Panc1 (cell line): ENCODE results near the gene FAM163A. TPM values are rescaled to one million over a fixed set of nuclear protein-coding genes. Genes with fewer than 3 reads are reported as not detected.

Source experiments
- ATAC-seq: fragments of 200-7000 bp; cut with Tn5 transposase; 2 replicates; pipeline ENCODE4 v1.9.1; 2020; ENCODE audit warnings: mild to moderate bottlenecking, moderate library complexity
- BruUV-seq: library from RNA; stranded (reverse); fragments of 400-500 nt; replicated peaks from 2 replicates; lab custom pipeline; 2021; lab: Mats Ljungman, UMichigan
- CTCF ChIA-PET: fragments of 300-600 bp; sonication (Branson Sonifier 250); formaldehyde crosslinking; loops from one replicate; lab custom pipeline; 2022; ENCODE audit warnings: antibody characterized with exemption; lab: Charles Lee
- POLR2A ChIA-PET: fragments of 300-600 bp; sonication (Branson Sonifier 250); formaldehyde crosslinking; loops from one replicate; lab custom pipeline; 2022; ENCODE audit warnings: antibody characterized with exemption; lab: Charles Lee
- DNase-seq: peaks from one replicate; pipeline ENCODE4 v3.0.0-alpha.2; 2010; ENCODE audit warnings: low read depth, low spot score
- H3K27ac ChIP-seq: 2 replicates; pipeline ENCODE4 v1.5.1; 2011; ENCODE audit warnings: mild to moderate bottlenecking, low read length, inconsistent platforms
- H3K27me3 ChIP-seq: fragments of 200-500 bp; sonication (Bioruptor generic); 2 replicates; pipeline ENCODE4 v1.6.0; 2014; ENCODE audit warnings: low read length, inconsistent platforms; ENCODE audit not compliant: control insufficient read depth, insufficient read depth
- H3K36me3 ChIP-seq: fragments of 200-500 bp; sonication (Bioruptor generic); 2 replicates; pipeline ENCODE4 v1.5.1; 2014; ENCODE audit warnings: inconsistent platforms, mild to moderate bottlenecking, low read length, moderate library complexity; ENCODE audit not compliant: control insufficient read depth, insufficient read depth
- H3K4me1 ChIP-seq: 2 replicates; pipeline ENCODE4 v1.5.1; 2011; ENCODE audit warnings: inconsistent platforms, mild to moderate bottlenecking, low read length, moderate library complexity; ENCODE audit not compliant: control insufficient read depth, insufficient read depth
- H3K4me3 ChIP-seq, 2 experiments: 2 replicates each; pipeline ENCODE4 v1.5.1; 2011 to 2012; ENCODE audit warnings: low read depth in 2 of 2, low read length in 2 of 2, mild to moderate bottlenecking in 2 of 2, inconsistent platforms in 1 of 2, moderate library complexity in 1 of 2
- H3K9me3 ChIP-seq: fragments of 200-500 bp; sonication (Bioruptor generic); 2 replicates; pipeline ENCODE4 v1.5.1; 2014; ENCODE audit warnings: low read depth, mild to moderate bottlenecking, inconsistent platforms, low read length, moderate library complexity; ENCODE audit not compliant: control insufficient read depth, insufficient read depth
- CTCF ChIP-seq: fragments of 450-650 bp; IDR thresholded peaks from 2 replicates; pipeline ENCODE4 v1.5.1; 2017; ENCODE audit warnings: mild to moderate bottlenecking
- POLR2AphosphoS5 ChIP-seq: IDR thresholded peaks from 2 replicates; pipeline ENCODE4 v1.6.1; 2012; ENCODE audit warnings: mild to moderate bottlenecking, low read depth, low read length, moderate library complexity
- REST ChIP-seq, 2 experiments: IDR thresholded peaks; 2 replicates each; pipeline ENCODE4 v1.6.1; 2011 to 2012; ENCODE audit warnings: low read depth in 2 of 2, control low read depth in 1 of 2, low read length in 1 of 2, mild to moderate bottlenecking in 1 of 2, moderate library complexity in 1 of 2; ENCODE audit not compliant: insufficient read depth in 1 of 2
- SIN3A ChIP-seq: IDR thresholded peaks from 2 replicates; pipeline ENCODE4 v1.6.1; 2012; ENCODE audit warnings: low read depth, mild to moderate bottlenecking, low read length, moderate library complexity, borderline replicate concordance; ENCODE audit not compliant: insufficient read depth
- TCF7L2 ChIP-seq: IDR thresholded peaks from 2 replicates; pipeline ENCODE4 v1.6.1; 2011; ENCODE audit warnings: mild to moderate bottlenecking, low read depth, low read length, inconsistent platforms
- in situ Hi-C: cut with HindIII; loops from 2 replicates; pipeline ENCODE4 v1.10.0; 2016; ENCODE audit warnings: low sequenced_read_pairs, low pct_unique_long_range_greater_than_20kb
- intact Hi-C: fragments of 100-400 bp; cut with micrococcal nuclease; formaldehyde crosslinking; loops from one replicate; pipeline ENCODE4 v1.10.0; 2022; ENCODE audit not compliant: unreplicated experiment
- total RNA-seq: library from RNA; stranded (reverse); gene quantifications from one replicate; pipeline ENCODE4 v1.2.1, GENCODE V29; 2021; ENCODE audit not compliant: unreplicated experiment

FAM163A gene
- total RNA-seq, 1 experiment from 2014 or later, result not detected

GRCh38 chr1:179794146-179794545, 51.1 kb downstream of the FAM163A start:
- Histone ChIP-seq H3K4me3 (no peak overlapping the region), H3K27ac (no peak overlapping the region), H3K36me3 (no peaks in the 10 kb centered on the region), H3K9me3 (no peaks in the 10 kb centered on the region), H3K27me3 (no peaks in the 10 kb centered on the region; the same call in none of the 2 replicates), H3K4me1 (no peaks in the 10 kb centered on the region)
- in situ Hi-C loops (no loop called here), intact Hi-C loops (no loop called here)
- DNase-seq (no peak), ATAC-seq (no peak)
- TF ChIP-seq REST (IDR thresholded peaks at IDR 0.05; ENCODE audit: insufficient read depth in 1 of 2, low read depth in 2 of 2, low read length in 1 of 2) (no peak), SIN3A (no peak), TCF7L2 (no peak), POLR2AphosphoS5 (no peak), CTCF (no peak)
- ChIA-PET POLR2A (no interaction called here), CTCF (no interaction called here)
- BruUV-seq, result no TSS peak

GRCh38 chr1:179794669-179795068, 51.6 kb downstream of the FAM163A start:
- no peaks in the 10 kb centered on the region for H3K4me1 ChIP-seq
- no peak overlapping the region for H3K4me3 ChIP-seq
- no peaks in the 10 kb centered on the region for H3K36me3 ChIP-seq
- in situ Hi-C loops, result no loop called here
- no TSS peak for BruUV-seq
- DNase-seq (no peak), ATAC-seq (no peak)
- no peaks in the 10 kb centered on the region; the same call in none of the 2 replicates for H3K27me3 ChIP-seq
- H3K9me3 ChIP-seq, result no peaks in the 10 kb centered on the region
- intact Hi-C loops, result no loop called here
- no peak overlapping the region for H3K27ac ChIP-seq
- TF ChIP-seq TCF7L2 (no peak), REST (IDR thresholded peaks at IDR 0.05; ENCODE audit: insufficient read depth in 1 of 2, low read depth in 2 of 2, low read length in 1 of 2) (no peak), CTCF (no peak), SIN3A (no peak), POLR2AphosphoS5 (no peak)
- ChIA-PET CTCF (interaction anchor here (0.6 kb wide), 1 partner anchor 144 kb away, joined by 4 read pairs; no protein-coding TSS in a partner anchor), POLR2A (no interaction called here)
